ENCODE measurements around the gene TP53.

GRCh38 chr17:7704601-7705268, 17.4 kb upstream of the TP53 start, which contains the start of gene EFNB3:
- TF ChIP-seq, protein P1, sequence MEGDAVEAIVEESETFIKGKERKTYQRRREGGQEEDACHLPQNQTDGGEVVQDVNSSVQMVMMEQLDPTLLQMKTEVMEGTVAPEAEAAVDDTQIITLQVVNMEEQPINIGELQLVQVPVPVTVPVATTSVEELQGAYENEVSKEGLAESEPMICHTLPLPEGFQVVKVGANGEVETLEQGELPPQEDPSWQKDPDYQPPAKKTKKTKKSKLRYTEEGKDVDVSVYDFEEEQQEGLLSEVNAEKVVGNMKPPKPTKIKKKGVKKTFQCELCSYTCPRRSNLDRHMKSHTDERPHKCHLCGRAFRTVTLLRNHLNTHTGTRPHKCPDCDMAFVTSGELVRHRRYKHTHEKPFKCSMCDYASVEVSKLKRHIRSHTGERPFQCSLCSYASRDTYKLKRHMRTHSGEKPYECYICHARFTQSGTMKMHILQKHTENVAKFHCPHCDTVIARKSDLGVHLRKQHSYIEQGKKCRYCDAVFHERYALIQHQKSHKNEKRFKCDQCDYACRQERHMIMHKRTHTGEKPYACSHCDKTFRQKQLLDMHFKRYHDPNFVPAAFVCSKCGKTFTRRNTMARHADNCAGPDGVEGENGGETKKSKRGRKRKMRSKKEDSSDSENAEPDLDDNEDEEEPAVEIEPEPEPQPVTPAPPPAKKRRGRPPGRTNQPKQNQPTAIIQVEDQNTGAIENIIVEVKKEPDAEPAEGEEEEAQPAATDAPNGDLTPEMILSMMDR (IDR thresholded peaks at IDR 0.05 in 4 of 5, conservative IDR thresholded peaks at IDR 0.05 in 1 of 5): no peak
- TF ChIP-seq POLR2A (IDR thresholded peaks at IDR 0.05): no peak

Measured in gastrocnemius medialis (tissue), 4 donors.